Measurements from ENCODE around the gene NELL2.
"Not testable (repeated sequence)": the region's sequence is repeated elsewhere in the genome, so short reads cannot be mapped to it uniquely, and the experiment has no call there.

The NELL2 gene

DNA sequence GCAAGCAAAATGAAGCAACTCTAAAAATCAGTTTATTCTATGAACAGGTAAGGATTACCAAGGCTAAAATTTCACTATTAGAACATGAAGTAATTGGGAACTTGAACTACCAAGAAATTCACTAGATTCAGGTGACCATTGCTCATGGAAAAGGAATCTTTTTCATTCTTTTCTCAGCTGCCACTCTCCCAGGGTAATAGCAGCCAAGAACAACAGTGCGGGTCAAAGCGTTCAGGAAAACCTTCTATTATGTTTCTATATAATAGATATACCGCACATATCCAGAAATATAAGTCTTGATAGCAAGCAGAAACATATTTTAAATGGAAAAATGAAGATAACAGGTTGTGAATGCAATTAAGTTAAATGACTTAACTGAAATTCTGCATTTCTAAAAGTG is 125.6 kb downstream of the NELL2 start:
- Histone ChIP-seq H3K36me3 (ENCODE audit: insufficient read depth, low read length) (0 out of 2 replicates have a peak, but pooled peaks cover 3% of the 10 kb centered on the region), H3K9ac (ENCODE audit: insufficient read length) (no peak overlapping the region), H3K4me3 (no peak overlapping the region), H3K27ac (no peak overlapping the region), H3K9me3 (ENCODE audit: low read depth, low read length) (no peaks in the 10 kb centered on the region)
- no peak for DNase-seq (ENCODE audit: low read depth, low spot score)
- TF ChIP-seq FOXP2 (optimal IDR thresholded peaks at IDR 0.05; ENCODE audit: control extremely low read depth, extremely low read length, insufficient read depth) (no peak), POLR2AphosphoS5 (IDR thresholded peaks at IDR 0.05; ENCODE audit: borderline replicate concordance, low read depth, low read length) (no peak), EZH2 (IDR thresholded peaks at IDR 0.05) (no peak)

DNA sequence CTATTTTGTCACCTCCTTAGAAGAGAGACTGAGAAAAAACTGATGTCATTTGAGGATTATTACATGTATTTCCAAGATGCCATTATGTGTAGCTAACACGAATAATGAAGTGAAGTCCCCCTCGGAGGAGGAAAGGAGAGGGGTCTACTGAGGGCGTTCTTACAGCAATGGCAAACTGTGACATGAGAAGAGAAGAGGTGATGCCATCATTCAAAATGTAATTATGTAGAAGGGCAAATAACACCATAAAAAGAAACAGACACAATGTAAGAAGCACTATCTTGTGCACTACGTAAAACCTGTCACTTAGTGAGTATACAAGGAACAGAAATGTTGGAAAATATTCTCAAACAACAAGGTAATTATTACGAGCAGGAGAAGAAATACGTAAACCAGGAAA is 126.5 kb downstream of the NELL2 start:
- no peak overlapping the region for H3K4me3 ChIP-seq
- H3K9ac ChIP-seq (ENCODE audit: insufficient read length), result no peak overlapping the region
- H3K27ac ChIP-seq, result no peak overlapping the region
- DNase-seq (ENCODE audit: low read depth, low spot score), result no peak
- H3K9me3 ChIP-seq (ENCODE audit: low read depth, low read length), result no peaks in the 10 kb centered on the region
- TF ChIP-seq FOXP2 (optimal IDR thresholded peaks at IDR 0.05; ENCODE audit: control extremely low read depth, extremely low read length, insufficient read depth) (no peak), EZH2 (IDR thresholded peaks at IDR 0.05) (no peak), POLR2AphosphoS5 (IDR thresholded peaks at IDR 0.05; ENCODE audit: borderline replicate concordance, low read depth, low read length) (no peak)
- H3K36me3 ChIP-seq (ENCODE audit: insufficient read depth, low read length), result 0 out of 2 replicates have a peak, but pooled peaks cover 3% of the 10 kb centered on the region

DNA sequence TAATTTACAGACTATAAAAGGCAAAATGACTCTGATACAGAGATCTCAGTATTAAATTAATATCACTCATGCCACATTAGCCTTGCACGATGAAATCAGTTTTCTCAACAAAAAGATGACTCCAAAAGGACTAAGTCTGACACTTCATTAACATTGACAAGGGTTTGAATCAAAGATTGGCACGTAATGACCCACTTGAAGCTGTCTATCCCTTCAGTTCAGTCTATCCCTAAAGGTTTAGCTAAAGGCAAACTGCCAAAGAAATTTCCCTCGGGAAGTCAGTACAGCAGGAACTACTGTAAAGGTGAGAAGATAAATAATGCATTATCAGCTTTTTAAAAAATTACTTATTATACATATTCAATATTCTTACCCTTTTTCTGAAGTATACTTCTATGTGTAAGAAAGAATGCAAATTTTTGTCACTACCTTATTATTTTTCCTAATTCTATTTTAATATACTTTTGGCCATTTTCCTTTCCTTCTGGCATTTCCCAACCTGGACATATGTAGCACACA is 127.1 kb downstream of the NELL2 start:
- no peak overlapping the region for H3K9ac ChIP-seq (ENCODE audit: insufficient read length)
- no peaks in the 10 kb centered on the region for H3K9me3 ChIP-seq (ENCODE audit: low read depth, low read length)
- TF ChIP-seq POLR2AphosphoS5 (IDR thresholded peaks at IDR 0.05; ENCODE audit: borderline replicate concordance, low read depth, low read length) (no peak), EZH2 (IDR thresholded peaks at IDR 0.05) (no peak), FOXP2 (optimal IDR thresholded peaks at IDR 0.05; ENCODE audit: control extremely low read depth, extremely low read length, insufficient read depth) (no peak)
- no peak for DNase-seq (ENCODE audit: low read depth, low spot score)
- peak overlapping the region; percentile 55; the same call in 1 of the 2 replicates for H3K27ac ChIP-seq
- 0 out of 2 replicates have a peak, but pooled peaks cover 3% of the 10 kb centered on the region for H3K36me3 ChIP-seq (ENCODE audit: insufficient read depth, low read length)
- peak overlapping the region; percentile 21; the same call in 1 of the 2 replicates for H3K4me3 ChIP-seq

DNA sequence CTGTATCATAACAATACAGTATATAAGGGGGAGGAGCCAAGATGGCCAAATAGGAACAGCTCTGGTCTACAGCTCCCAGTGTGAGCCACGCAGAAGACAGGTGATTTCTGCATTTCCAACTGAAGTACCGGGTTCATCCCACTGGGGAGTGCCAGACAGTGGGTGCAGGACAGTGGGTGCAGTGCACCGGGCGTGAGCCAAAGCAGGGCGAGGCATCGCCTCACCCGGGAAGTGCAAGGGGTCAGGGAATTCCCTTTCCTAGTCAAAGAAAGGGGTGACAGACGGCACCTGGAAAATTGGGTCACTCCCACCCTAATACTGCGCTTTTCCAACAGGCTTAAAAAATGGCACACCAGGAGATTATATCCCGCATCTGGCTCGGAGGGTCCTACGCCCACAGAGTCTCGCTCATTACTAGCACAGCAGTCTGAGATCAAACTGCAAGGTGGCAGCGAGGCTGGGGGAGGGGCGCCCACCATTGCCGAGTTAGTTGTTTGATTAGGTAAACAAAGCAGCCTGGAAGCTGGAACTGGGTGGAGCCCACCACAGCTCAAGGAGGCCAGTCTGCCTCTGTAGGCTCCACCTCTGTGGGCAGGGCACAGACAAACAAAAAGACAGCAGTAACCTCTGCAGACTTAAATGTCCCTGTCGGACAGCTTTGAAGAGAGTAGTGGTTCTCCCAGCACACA is 134.7 kb downstream of the NELL2 start:
- not testable (repeated sequence) for H3K9me3 ChIP-seq (ENCODE audit: low read depth, low read length); DNase-seq (ENCODE audit: low read depth, low spot score); H3K4me3 ChIP-seq; H3K9ac ChIP-seq (ENCODE audit: insufficient read length); H3K27ac ChIP-seq
- peaks cover 12% of the 10 kb centered on the region; the same call in 1 of the 2 replicates for H3K36me3 ChIP-seq (ENCODE audit: insufficient read depth, low read length)

DNA sequence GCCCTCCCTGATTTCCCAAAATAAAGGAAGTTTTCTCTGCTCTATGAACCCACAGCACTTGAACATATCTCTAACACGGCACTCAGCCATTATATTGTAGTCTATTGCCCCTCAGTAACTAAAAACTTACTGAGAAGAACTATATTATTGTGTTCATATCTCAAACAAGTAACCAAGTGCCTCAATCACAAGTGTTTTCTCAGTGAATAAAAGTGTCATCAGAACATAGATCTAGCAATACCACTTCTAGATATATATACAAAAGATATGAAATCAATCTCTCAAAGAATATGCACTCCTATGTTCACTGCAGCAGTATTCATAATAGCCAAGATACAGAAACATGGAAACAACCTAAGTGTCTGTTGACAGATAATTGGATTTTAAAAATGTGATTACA is 138.1 kb downstream of the NELL2 start:
- H3K9me3 ChIP-seq (ENCODE audit: low read depth, low read length), result 0 out of 2 replicates have a peak, but pooled peaks cover 2% of the 10 kb centered on the region
- H3K9ac ChIP-seq (ENCODE audit: insufficient read length), result no peak overlapping the region
- H3K4me3 ChIP-seq, result no peak overlapping the region
- TF ChIP-seq FOXP2 (optimal IDR thresholded peaks at IDR 0.05; ENCODE audit: control extremely low read depth, extremely low read length, insufficient read depth), result no peak
- DNase-seq (ENCODE audit: low read depth, low spot score), result no peak
- no peak overlapping the region for H3K27ac ChIP-seq
- H3K36me3 ChIP-seq (ENCODE audit: insufficient read depth, low read length), result peaks cover 12% of the 10 kb centered on the region; the same call in 1 of the 2 replicates

DNA sequence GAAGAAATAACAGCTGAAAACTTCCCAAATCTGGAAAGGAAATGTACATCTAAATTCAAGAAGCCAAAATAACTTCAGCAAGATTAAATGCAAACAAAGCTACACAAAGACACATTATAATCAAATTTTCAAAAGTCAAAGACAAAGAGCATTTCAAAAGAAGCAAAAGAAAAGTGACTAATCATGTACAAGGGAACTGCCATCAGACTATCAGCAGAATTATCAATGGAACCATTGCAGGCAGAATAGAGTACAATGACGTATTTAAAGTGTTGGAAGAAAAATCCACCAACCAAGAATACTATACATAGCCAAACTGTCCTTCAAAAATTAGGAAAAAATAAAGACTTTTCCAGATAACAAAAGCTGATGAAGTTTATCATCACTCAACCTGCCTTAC is 147.5 kb downstream of the NELL2 start:
- no peak overlapping the region for H3K9ac ChIP-seq (ENCODE audit: insufficient read length)
- no peaks in the 10 kb centered on the region; the same call in none of the 2 replicates for H3K36me3 ChIP-seq (ENCODE audit: insufficient read depth, low read length)
- no peak overlapping the region for H3K27ac ChIP-seq
- TF ChIP-seq EZH2 (IDR thresholded peaks at IDR 0.05) (no peak), FOXP2 (optimal IDR thresholded peaks at IDR 0.05; ENCODE audit: control extremely low read depth, extremely low read length, insufficient read depth) (no peak), POLR2AphosphoS5 (IDR thresholded peaks at IDR 0.05; ENCODE audit: borderline replicate concordance, low read depth, low read length) (no peak)
- H3K4me3 ChIP-seq, result no peak overlapping the region
- DNase-seq (ENCODE audit: low read depth, low spot score), result no peak
- 0 out of 2 replicates have a peak, but pooled peaks cover 8% of the 10 kb centered on the region for H3K9me3 ChIP-seq (ENCODE audit: low read depth, low read length)

DNA sequence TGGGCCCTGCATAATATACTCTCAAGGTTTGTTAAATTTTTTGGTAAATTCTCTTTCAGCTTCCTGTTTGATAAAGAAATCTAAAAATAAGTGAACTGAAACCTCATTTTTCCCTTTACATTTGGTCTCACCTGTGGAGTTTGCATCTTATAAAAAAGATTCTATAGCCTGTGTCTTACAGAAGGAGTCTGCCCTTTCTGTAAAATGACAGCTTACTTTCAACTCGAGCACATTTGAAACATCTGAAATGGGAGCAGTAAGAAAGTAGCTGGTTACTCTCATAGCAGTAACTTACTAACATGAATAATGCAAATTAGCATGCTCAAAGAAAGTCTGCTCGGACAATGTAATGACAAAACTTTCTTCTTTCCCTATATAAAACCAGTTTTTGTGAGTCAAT is 155.8 kb downstream of the NELL2 start:
- Histone ChIP-seq H3K9ac (ENCODE audit: insufficient read length) (no peak overlapping the region), H3K27ac (no peak overlapping the region), H3K9me3 (ENCODE audit: low read depth, low read length) (no peaks in the 10 kb centered on the region), H3K4me3 (no peak overlapping the region), H3K36me3 (ENCODE audit: insufficient read depth, low read length) (no peaks in the 10 kb centered on the region)
- no peak for DNase-seq (ENCODE audit: low read depth, low spot score)
- TF ChIP-seq FOXP2 (optimal IDR thresholded peaks at IDR 0.05; ENCODE audit: control extremely low read depth, extremely low read length, insufficient read depth), result no peak
- TF ChIP-seq EZH2 (IDR thresholded peaks at IDR 0.05), result no peak
- TF ChIP-seq POLR2AphosphoS5 (IDR thresholded peaks at IDR 0.05; ENCODE audit: borderline replicate concordance, low read depth, low read length), result no peak

DNA sequence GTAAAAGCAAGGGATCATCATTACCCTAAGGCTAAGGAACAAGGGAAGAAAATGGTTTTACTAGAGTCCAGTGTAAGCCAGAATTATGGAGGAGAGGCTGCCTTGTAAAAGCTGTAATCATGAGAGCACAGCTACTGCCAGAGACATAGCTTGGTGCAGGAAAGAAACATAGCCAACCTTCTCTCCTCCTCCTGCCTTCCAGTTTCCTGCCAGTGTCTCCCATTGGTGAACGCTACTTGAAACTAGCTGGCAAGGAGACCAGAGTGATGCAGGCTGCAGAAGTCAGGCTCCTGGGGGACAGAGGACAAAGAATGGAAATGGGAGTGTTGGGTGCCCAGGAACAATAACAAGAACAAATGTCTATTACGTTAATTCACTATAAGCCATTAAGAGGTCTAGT is 158.5 kb downstream of the NELL2 start:
- no peak overlapping the region for H3K9ac ChIP-seq (ENCODE audit: insufficient read length)
- no peak for DNase-seq (ENCODE audit: low read depth, low spot score)
- no peak overlapping the region for H3K4me3 ChIP-seq
- TF ChIP-seq EZH2 (IDR thresholded peaks at IDR 0.05) (no peak), POLR2AphosphoS5 (IDR thresholded peaks at IDR 0.05; ENCODE audit: borderline replicate concordance, low read depth, low read length) (no peak), FOXP2 (optimal IDR thresholded peaks at IDR 0.05; ENCODE audit: control extremely low read depth, extremely low read length, insufficient read depth) (no peak)
- no peaks in the 10 kb centered on the region for H3K36me3 ChIP-seq (ENCODE audit: insufficient read depth, low read length)
- no peaks in the 10 kb centered on the region for H3K9me3 ChIP-seq (ENCODE audit: low read depth, low read length)
- H3K27ac ChIP-seq, result no peak overlapping the region

DNA sequence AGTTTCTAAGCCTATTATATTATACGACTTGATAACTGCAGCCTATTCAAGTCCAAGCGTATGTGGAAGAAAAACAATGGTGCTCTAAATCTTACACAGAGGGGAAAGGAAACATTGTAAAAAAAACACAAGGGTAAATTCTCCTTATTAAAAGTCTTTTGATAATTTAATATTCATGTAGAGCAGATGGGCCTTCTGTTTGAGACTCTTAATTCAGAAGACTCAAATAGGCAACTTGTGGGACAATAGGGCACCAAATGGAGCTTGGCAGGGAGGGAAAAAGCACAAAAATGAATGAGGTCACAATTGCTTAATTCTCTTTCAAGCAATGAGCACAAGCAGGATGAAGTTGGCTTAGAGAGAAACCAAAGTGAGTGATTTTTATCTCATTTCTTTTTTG is 159.4 kb downstream of the NELL2 start:
- DNase-seq (ENCODE audit: low read depth, low spot score), result no peak

More for the DNA sequence above, 159.4 kb downstream of the NELL2 start:
- TF ChIP-seq POLR2AphosphoS5 (IDR thresholded peaks at IDR 0.05; ENCODE audit: borderline replicate concordance, low read depth, low read length), result no peak
- TF ChIP-seq FOXP2 (optimal IDR thresholded peaks at IDR 0.05; ENCODE audit: control extremely low read depth, extremely low read length, insufficient read depth), result no peak
- TF ChIP-seq EZH2 (IDR thresholded peaks at IDR 0.05), result no peak
- no peak overlapping the region for H3K9ac ChIP-seq (ENCODE audit: insufficient read length)
- H3K27ac ChIP-seq, result no peak overlapping the region
- no peaks in the 10 kb centered on the region for H3K36me3 ChIP-seq (ENCODE audit: insufficient read depth, low read length)
- H3K4me3 ChIP-seq, result no peak overlapping the region
- no peaks in the 10 kb centered on the region for H3K9me3 ChIP-seq (ENCODE audit: low read depth, low read length)

Data from SK-N-MC (cell line).